ENCODE measurements around the gene GPR153.

Gene GPR153

DNA sequence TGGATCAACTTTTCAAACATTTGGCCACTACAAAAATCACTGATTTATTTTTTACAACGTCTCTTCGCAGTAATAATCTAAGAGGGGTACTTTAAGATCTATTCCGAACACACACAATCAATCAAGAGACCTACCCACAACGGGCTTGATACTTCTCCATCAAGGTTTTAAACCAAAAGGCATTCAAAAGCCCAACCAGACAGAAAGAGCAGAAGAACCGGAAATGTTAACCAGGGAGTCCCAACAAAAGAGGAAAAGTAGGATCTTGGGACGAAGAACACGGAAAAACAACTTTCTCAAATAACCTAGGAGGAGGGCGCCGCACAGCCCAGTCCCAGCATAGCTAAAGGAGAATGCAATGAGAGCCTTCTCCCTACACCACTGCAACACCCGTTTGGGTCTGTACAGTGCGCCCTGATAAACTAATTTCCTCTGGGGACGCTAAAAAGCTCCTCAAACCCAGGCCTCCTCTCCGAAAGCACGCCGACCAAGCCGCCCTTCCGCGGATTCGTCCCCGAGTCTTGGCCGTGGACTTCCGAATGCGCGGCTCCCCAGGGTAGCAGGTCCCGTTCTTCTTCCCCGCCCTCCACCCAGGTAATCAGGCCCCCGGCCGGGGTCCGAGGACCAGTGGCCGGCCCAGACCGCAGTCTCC lies 62.1 kb downstream of the GPR153 start:
- peak; percentile 39 for DNase-seq

DNA sequence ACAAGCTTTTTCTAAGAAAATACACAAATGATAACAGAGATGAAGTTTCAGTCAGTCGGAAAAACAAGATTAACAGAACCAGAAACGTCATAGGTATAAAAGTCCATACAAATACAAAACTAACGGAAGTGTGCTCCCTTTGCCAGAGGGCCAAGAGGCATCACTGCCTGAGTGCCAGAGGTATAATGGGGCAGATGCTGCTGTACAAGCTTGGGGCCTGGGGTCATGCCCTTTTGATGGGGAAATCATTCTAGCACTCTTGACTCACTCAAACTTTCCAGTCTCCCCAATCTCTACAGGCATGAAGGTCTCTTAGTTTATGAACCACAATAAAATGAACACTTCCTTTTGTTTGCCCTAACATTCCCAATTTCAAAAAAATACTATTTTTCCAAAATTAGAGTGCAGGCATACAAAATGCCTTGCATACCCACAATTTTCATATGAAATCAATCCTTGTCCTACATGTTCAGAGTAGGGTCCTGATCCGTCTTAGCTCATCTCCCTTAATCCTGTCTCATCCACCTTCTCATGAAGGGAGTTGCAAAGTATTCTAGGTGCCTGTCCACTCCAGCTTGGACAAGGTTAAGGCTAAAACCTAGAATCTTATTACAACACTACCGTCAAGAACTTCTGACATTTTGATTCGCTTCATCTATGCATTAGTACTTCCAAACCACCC lies 63.0 kb downstream of the GPR153 start:
- DNase-seq: no peak

Measured in RPMI8226 (cell line).